ENCODE data around the gene CDH22.

DNA sequence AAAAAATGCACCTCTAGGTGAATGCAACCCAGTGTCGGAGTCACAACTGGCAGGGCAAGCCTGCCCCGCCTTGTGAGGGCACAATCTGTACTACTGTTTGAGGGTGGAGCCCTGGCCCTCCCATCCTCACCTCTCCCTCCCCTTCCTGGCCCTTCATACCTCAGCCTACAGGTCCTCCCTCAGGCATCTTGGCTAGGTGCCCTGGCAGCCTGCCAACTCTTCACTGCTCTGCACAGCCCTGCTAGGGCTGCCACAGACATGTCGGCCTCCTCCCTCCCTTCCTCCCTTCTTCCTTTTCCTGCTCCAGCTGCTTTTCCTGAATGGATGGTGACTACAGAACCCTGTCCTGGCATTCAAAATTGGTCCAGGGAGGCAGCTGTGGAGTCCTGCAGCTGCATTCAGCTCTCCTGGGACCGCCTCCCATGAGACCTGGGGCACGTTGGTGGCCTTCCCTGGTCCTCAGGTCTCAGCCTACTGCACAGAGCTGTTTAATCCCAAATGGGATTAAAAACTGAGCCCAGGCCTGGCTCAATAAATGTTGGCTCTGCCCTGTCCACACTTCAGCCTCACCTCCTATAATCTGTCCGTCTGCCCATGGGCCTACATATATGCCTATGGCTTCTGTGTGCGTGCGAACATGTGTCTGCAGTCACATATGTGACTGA, 52.7 kb downstream of the CDH22 start:
- TF ChIP-seq, protein P1, sequence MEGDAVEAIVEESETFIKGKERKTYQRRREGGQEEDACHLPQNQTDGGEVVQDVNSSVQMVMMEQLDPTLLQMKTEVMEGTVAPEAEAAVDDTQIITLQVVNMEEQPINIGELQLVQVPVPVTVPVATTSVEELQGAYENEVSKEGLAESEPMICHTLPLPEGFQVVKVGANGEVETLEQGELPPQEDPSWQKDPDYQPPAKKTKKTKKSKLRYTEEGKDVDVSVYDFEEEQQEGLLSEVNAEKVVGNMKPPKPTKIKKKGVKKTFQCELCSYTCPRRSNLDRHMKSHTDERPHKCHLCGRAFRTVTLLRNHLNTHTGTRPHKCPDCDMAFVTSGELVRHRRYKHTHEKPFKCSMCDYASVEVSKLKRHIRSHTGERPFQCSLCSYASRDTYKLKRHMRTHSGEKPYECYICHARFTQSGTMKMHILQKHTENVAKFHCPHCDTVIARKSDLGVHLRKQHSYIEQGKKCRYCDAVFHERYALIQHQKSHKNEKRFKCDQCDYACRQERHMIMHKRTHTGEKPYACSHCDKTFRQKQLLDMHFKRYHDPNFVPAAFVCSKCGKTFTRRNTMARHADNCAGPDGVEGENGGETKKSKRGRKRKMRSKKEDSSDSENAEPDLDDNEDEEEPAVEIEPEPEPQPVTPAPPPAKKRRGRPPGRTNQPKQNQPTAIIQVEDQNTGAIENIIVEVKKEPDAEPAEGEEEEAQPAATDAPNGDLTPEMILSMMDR (IDR thresholded peaks at IDR 0.05), result no peak
- TF ChIP-seq POLR2A (IDR thresholded peaks at IDR 0.05), result no peak
